Stimulated activated CD8-positive, alpha-beta memory T cell treated with anti-CD3 and anti-CD28 coated beads, Interleukin-15, amount 100 ng/mL, for 4 hours (primary cell): ENCODE measurements around the gene ERC2.
"Not testable (repeated sequence)": the region's sequence is repeated elsewhere in the genome, so short reads cannot be mapped to it uniquely, and the experiment has no call there.

Experiments
- DNase-seq, 2 donors: peaks; one replicate each; pipeline ENCODE4 v3.0.0-alpha.2; 2020; ENCODE audit warnings: low read depth in 2 of 2

Gene ERC2

DNA sequence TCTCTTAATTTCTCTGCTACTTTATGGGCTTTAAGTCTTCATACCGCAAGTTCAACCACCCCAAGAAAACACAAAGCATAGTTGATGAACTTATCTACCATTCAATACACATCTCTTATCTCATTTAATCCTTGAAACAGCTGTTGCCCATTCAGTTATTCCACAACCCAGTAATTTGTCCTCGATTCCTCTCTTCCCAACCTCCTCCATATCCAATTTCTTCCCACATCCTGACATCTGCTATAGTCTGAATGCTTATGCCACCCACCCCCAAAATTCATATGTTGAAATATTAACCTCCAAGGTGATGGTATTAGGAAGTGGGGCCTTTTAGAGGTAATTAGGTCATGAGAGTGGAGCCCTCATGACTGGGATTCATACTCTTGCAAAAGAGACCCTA is 345.4 kb downstream of the ERC2 start:
- no peak for DNase-seq

DNA sequence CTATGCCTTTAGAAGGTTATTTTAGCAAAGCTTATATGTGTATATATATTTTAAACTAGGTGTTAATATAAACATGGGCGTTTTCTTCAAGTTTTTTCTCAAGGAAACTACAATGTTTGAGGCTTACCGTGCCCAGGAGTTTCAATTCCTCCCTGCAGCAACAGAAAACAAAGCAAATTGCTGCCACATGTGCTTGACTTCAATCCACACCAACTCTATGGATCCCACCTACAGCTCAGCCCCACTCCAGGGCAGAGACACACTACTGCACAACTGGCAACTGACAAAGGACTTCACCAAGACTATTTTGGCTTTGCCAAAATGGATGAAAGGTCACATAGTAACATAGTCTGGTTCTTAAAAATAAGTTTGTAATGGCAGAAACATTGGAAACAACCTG is 346.6 kb downstream of the ERC2 start:
- DNase-seq, result no peak

DNA sequence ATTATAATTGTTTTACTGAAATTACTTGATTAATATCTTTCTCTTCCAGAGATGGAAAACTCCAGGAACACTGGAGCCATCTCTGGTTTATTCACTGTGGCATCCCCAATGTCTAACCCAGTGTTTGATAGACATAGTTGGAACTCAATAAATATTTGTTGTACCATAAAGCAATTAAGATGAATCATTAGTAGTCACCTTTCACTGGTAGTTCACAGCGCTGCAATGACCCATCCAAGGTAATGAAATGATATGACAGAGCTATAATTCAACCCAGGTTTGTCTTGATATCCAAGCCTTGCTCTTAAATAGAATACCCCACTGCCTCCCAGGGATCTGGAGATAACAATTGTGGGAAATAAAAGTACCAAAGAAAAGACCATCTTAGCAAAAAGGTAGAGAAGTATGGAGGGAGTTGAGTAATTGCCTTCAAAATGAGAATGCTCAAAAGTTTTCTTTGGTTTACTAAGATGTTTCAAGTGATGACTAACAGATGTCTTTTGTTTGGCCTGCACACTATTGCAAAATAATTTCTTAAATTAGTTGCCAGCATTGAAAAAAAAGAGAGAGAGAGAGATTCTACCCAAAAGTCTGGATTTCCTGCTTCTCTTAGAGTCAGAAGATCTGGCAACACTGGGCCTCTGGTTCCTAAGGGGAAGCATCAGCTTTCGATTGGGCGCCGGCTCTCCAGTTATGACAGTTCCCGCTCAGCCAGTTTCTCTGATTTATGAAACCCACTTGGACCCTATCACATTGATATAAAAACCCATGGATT is 348.5 kb downstream of the ERC2 start:
- no peak for DNase-seq

DNA sequence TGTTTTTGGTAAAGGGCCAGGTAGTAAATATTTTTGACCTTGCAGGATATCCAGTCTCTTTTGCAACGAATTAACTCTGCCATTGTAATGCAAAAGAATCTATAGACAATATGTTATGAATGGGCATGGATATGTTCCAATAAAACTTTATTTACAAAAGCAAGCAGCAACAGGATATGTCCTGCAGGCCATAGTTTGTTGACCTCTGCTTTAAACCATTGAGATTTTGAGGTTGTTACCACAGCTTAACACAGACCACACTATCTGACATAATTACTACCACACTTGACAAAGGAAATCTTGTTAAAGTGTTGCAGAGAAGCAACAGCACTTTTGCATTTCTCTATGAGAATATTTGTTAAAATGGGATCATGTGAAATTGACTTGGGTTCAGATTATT is 349.3 kb downstream of the ERC2 start:
- DNase-seq, result no peak

DNA sequence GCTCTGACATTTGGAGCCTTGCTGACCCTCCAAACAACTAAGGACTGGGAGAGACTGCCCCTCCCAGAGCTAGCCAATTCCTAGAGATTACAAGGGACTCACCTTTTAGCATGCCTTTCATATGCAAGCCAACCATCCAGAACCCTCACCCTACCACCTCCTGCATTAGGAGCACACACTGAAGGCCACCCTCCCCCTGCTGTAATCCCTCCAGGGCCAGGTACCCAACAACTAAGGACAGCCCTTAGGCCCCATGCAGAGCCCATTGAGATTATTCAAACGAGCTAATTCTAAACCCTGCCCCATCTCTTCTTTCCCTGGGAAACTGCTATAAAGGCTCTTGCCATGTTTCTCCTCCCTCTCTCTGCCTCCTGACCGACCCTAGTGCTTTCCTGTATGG is 352.6 kb downstream of the ERC2 start:
- DNase-seq, result no peak

DNA sequence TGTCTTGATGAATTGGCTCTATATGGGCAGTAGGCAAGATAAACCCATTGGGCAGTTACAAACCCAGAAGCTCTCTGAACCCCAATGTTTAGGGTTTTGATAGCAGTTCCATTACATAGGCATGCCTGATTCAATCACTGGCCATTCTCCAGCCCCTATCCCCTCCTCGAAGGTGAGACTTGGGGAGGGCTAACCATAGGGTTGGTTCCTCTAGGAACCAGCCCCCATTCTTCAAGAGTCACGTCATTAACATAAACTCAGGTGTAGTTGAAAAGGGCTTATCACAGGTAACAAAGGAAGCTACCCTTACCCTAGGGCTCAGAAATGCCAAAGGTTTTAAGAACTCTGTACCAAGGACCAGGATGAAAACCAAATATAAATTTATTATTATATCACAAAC is 353.1 kb downstream of the ERC2 start:
- DNase-seq, result no peak

DNA sequence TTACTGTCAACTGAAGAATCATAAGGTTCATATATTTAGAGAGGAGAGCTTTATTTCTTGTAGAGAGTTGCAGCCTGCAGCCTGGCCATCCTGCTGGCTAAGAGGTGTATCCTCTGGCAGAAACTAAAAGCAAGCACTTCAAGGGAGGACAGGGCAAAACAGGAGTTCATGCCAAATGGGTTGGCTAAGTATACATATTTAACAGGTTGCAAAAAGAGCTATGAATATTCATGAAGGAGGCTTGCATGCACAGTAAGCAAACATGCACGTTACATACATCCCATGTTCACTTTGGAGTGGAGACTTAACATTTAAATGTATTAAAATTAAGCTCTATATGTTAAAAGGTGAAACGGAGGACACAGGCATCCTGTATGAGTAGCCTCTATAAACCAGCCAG is 354.4 kb downstream of the ERC2 start:
- no peak for DNase-seq

DNA sequence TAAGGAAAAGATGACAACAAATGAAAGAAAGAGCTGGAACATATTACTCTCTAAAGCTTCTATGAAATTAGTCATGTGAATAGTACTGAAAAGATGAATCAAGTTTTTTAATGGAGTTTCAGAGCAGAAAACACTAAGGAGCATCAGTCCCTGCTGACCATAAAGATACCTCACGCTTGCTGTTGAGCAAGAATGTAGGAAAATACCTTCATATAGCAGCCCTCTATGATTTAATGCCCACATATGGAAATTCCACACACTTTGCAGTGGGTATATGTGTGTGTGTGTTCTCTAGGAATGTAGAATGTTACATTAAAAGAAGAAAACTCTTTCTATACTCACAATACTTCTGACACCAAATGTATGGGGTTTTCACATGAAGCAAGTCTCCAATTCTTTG is 355.0 kb downstream of the ERC2 start:
- no peak for DNase-seq

DNA sequence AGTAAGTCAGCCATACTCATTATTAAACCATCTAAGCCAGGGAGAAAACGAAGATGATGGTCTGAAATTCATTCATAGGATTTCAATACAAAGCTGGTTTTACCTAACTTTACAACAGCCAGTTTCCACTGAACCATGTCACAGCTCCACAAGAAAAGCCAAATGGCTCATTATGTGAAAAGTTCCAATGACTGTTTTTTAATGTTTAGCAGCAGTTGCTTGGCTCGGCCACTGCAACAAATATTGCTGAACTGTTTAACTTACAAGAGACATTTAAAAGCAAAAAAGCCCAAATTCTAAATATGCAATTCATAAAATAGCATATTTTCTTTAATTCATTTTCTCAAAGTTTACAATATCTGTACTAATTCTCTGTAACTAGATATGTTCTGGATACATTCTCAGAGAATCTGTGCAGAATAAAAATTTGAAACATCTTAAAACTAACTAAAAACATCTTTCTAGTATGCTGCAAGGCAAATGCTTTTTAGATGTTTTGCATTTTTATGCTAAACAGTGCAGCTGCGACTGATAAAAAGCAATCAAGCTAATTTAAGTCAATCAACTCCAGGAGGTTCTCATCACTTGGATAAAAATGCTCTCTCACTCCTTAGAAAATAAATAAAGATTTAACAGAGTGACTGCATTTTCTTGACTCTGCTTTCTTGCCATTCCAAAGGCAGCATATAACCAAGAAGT is 356.5 kb downstream of the ERC2 start:
- no peak for DNase-seq

DNA sequence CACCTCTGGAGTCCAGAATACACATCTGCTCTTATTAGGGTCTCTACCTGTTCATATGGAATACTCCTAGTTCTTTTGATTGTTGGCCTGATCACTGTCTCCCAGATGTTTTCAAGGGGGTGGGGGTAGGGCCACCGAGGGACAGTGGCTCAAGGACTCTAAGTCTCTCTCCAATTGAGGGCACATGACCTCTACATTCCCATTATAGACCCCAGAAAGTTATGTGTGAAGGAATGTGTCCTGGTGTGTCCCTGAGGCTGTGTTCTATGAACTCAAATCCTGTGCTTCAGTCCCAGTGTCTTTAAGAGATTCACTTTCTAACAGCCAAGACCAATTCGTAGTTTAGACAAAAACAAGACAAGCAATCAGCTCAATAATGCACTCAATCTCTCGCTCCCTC is 357.4 kb downstream of the ERC2 start:
- DNase-seq, result no peak

DNA sequence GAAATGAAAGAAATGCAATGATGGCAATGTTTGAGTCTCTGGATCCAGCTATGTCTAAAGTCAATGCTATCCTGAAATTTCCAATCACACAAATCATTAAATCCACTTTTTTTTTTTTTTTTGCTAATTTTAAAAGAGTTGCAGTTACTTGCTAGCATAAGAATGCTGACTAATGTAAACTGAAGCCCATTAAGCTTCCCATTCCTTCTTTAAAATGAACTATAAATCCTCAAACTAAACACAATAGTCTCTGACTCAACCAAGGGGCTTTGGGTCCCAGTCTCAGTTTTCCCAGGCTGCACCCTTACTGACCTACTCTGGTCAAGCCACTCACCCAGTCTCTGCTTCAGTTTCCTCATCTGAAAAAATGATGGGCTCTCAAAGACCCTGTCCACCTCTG is 361.1 kb downstream of the ERC2 start:
- no peak for DNase-seq

DNA sequence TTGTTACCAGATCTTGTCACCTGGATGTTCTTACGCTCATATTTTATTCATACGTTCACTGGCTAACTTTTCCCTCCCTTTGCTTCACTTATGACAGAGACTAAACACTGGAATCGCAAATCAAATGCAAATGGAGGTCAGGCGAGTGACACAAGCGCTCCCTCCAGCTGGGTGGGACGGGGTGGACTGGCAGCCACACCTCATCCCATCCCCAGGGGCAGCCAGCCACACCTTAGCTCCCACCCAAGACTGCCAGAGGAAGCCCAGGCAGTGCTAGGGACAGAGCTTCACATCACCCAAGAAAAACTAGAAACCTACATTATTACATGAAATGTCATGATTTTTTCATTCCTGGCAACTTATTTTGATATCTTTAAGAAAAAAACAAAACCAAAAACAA is 366.2 kb downstream of the ERC2 start:
- no peak for DNase-seq

DNA sequence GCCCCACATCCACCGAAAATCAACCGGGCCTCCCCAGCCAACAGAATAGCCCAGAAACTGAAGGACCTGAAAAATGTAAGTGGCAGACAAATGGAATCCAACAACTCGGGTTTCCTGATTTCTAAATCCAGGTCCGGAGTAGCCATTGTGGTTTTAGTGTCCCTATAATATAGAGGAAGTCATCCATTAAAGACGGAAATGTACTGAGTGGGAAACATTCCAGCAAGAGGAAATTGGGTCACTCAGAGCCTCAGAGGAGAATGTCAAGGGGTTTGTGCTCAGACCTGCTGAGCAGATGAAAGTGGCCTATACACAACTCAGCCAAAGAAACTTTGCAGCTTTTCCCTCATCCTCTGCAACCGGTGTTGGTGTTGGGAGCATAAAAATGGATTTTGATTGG is 366.7 kb downstream of the ERC2 start:
- no peak for DNase-seq

DNA sequence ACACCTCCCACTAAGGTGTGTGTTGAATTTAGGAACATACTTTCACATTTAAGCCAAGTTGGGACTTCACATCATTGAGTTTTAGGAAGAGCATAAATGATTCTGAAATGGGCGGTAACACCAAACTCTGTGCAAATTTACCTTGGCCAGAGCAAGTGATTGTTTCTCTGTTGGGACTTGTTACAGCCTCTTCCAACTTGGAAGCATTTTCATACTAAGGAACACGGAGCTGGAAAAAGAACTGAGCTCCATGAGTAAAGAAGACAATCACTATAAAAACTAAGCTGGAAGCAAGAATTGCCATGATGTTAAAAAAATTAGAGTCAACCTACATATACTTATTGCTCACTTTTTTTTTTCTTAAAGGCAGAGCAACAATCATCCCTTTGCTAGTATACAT is 371.3 kb downstream of the ERC2 start:
- no peak for DNase-seq

DNA sequence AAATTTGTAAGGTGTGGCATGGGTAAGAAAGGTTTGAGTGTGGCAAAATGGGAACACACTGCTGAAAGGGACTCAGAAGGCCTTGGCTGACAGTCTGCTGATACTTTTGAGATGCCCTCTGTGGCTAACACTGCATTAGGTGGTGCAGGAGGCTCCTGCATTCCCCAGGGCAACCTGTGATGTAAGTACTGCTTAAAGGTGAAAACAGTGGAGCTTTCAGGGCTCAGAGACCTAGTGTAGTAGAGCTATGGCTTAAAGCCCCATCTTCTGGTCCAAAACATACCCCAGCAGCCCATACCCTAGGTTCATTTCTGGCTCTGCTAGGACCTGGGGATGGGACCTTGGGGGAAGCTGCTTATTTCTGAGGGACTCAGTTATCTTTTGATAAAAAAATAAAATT is 374.1 kb downstream of the ERC2 start:
- no peak for DNase-seq

DNA sequence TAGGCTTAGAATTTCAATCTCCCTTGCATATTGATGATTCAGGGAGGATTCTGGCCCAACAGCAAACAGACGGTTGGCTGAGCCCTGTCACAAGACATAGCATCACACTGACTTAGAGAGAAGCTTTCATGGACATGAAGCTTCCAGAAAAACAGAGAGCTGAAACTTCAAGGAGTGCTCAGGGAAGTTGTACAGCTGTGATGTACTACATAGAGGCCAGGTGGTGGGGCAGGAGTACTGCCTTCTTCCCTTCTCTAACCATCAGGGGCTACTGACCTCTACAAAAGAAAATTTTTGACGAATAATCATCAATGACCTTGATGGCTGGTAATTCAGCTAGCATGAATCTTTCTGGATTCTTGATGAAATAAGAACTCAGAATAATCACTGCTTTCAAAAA is 378.5 kb downstream of the ERC2 start:
- no peak for DNase-seq

DNA sequence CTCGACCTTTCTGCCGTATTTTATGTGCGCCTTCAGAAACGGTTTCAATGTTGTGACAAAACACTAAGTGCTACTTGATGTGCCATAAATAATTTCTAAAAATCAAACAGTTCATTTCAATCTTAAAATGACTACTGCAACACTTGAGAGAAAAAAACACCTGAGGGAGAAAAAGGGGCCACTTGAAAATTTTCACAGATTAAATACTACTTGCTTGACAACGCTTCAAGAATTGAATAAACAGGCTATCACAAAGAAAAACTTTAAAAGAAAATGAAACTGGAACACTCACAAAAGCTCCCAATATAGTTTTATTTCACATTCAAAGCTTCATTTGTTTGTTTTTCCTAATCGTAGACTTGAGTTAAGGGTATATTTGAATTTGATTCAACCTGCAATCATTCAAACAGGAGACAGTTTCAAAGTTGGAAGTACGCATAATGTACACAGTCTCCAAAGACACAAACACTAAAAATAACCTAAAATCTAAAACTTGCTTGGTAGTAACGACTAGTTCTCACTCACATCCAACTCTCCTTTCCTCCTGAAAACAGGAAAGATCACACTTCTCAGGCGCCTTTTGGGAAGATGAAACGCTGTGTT is 380.7 kb downstream of the ERC2 start:
- no peak for DNase-seq

DNA sequence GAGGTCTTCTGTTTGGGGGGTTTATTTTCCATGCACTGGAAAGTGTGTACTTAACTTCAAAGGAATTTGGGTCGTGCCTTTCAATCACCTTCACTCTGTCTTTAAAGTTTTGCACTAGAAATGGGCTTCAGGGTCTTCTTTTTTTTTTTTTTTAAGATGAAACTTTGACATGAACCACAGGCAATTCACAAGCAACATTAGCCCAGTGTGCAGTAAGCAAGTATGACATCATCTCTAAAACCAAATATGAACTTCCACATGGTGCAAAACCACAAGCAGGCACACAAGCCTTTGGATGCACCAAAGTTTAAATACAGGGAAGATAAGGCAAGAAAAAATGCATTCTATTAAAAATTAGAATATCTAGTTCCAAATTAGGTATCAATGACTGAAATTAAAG is 381.9 kb downstream of the ERC2 start:
- DNase-seq, result no peak

DNA sequence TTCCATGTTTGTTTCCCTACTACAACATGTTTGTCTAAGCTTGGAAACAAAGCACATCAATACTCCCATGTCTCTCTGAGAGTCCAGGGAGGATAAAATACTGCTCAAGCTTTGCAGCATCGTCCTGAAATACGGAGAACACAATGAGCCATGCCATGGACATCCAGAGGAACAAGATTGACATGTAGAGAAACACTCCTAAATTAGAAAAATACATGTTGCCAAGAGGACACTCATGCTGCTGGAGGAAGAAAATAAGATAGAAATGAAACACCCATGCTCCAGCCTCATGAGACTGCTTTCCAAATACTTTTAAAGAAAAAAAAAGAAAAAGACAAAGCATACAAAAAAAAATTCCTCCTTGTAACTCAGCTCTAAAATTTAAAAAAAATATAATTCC is 387.0 kb downstream of the ERC2 start:
- no peak for DNase-seq

DNA sequence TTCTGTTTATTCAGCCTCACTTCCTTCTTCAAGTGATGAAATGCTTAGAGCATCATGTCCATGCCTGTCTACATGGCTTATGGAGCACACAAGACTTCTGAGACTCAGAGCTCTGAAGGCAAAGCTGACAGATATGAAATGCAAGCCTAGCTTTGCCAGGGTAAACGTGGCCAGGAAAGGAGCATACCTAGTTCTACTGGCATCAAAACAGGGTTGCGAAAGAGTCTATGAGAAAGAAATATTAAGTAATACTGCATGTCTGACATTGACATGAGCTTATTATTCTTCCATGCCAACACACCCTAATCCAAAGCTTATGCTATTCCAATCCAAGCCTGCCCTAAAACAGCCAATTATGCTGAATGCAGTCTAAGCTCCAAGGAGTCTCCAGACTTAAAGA is 391.5 kb downstream of the ERC2 start:
- no peak for DNase-seq

DNA sequence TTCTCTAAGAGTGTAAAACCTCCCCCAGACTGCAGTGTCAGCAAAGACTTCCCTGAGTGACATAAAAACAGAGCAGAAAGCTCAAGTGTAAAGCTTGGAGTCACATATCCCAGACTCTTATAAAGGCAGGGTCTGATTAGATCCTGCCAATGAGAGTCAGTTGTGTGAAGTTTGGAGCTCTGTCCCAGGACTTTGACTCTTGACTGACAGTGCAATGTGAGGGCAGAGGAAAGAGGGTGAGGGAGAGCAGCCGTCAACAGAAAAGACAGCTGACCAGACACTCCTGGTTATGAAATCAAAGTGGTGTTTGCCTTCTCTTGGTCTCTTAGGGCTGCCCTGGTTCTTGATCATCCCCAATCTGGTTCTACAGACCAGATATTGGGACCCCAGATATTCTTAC is 393.2 kb downstream of the ERC2 start:
- DNase-seq, result no peak

DNA sequence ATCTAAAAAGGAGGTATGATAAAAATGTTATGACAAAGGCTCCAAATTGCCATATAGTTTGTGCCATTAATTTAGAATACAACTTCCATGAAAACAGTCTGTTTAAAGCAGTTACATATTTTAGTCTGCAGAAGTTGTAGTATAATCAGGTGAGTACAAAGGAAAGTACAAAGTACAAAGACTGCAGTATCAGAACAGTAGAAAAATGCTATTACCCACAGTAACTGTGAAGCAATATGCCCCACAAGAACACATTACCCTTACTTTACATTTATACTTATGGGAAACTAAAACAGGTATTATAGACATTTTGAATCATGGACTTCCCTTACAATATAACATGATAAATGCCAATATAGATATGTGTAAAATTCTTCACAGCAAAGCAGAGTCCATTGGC is 398.5 kb downstream of the ERC2 start:
- no peak for DNase-seq

DNA sequence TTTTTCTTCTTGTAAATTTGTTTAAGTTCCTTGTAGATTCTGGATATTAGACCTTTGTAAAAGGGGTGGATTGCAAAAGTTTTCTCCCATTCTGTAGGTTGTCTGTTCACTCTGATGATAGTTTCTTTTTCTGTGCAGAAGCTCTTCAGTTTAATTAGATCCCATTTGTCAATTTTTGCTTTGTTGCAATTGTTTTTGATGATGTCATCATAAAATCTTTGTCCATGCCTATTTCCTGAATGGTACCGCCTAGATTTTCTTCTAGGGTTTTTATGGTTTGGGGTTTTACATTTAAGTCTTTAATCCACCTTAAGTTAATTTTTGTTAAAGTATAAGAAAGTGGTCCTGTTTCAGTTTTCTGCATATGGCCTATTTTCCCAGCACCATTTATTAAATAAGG is 401.9 kb downstream of the ERC2 start:
- not testable (repeated sequence) for DNase-seq
